Panc1 (cell line): ENCODE results near the gene IFT122. TPM values are rescaled to one million over a fixed set of nuclear protein-coding genes. Genes with fewer than 3 reads are reported as not detected.

ENCODE experiments used
- ATAC-seq: fragments of 200-7000 bp; cut with Tn5 transposase; 2 replicates; pipeline ENCODE4 v1.9.1; 2020; ENCODE audit warnings: mild to moderate bottlenecking, moderate library complexity
- BruUV-seq: library from RNA; stranded (reverse); fragments of 400-500 nt; replicated peaks from 2 replicates; lab custom pipeline; 2021; lab: Mats Ljungman, UMichigan
- CTCF ChIA-PET: fragments of 300-600 bp; sonication (Branson Sonifier 250); formaldehyde crosslinking; loops from one replicate; lab custom pipeline; 2022; ENCODE audit warnings: antibody characterized with exemption; lab: Charles Lee
- POLR2A ChIA-PET: fragments of 300-600 bp; sonication (Branson Sonifier 250); formaldehyde crosslinking; loops from one replicate; lab custom pipeline; 2022; ENCODE audit warnings: antibody characterized with exemption; lab: Charles Lee
- DNase-seq: peaks from one replicate; pipeline ENCODE4 v3.0.0-alpha.2; 2010; ENCODE audit warnings: low read depth, low spot score
- H3K27ac ChIP-seq: 2 replicates; pipeline ENCODE4 v1.5.1; 2011; ENCODE audit warnings: mild to moderate bottlenecking, low read length, inconsistent platforms
- H3K27me3 ChIP-seq: fragments of 200-500 bp; sonication (Bioruptor generic); 2 replicates; pipeline ENCODE4 v1.6.0; 2014; ENCODE audit warnings: low read length, inconsistent platforms; ENCODE audit not compliant: control insufficient read depth, insufficient read depth
- H3K36me3 ChIP-seq: fragments of 200-500 bp; sonication (Bioruptor generic); 2 replicates; pipeline ENCODE4 v1.5.1; 2014; ENCODE audit warnings: inconsistent platforms, mild to moderate bottlenecking, low read length, moderate library complexity; ENCODE audit not compliant: control insufficient read depth, insufficient read depth
- H3K4me1 ChIP-seq: 2 replicates; pipeline ENCODE4 v1.5.1; 2011; ENCODE audit warnings: inconsistent platforms, mild to moderate bottlenecking, low read length, moderate library complexity; ENCODE audit not compliant: control insufficient read depth, insufficient read depth
- H3K4me3 ChIP-seq, 2 experiments: 2 replicates each; pipeline ENCODE4 v1.5.1; 2011 to 2012; ENCODE audit warnings: low read depth in 2 of 2, low read length in 2 of 2, mild to moderate bottlenecking in 2 of 2, inconsistent platforms in 1 of 2, moderate library complexity in 1 of 2
- H3K9me3 ChIP-seq: fragments of 200-500 bp; sonication (Bioruptor generic); 2 replicates; pipeline ENCODE4 v1.5.1; 2014; ENCODE audit warnings: low read depth, mild to moderate bottlenecking, inconsistent platforms, low read length, moderate library complexity; ENCODE audit not compliant: control insufficient read depth, insufficient read depth
- CTCF ChIP-seq: fragments of 450-650 bp; IDR thresholded peaks from 2 replicates; pipeline ENCODE4 v1.5.1; 2017; ENCODE audit warnings: mild to moderate bottlenecking
- POLR2AphosphoS5 ChIP-seq: IDR thresholded peaks from 2 replicates; pipeline ENCODE4 v1.6.1; 2012; ENCODE audit warnings: mild to moderate bottlenecking, low read depth, low read length, moderate library complexity
- REST ChIP-seq, 2 experiments: IDR thresholded peaks; 2 replicates each; pipeline ENCODE4 v1.6.1; 2011 to 2012; ENCODE audit warnings: low read depth in 2 of 2, control low read depth in 1 of 2, low read length in 1 of 2, mild to moderate bottlenecking in 1 of 2, moderate library complexity in 1 of 2; ENCODE audit not compliant: insufficient read depth in 1 of 2
- SIN3A ChIP-seq: IDR thresholded peaks from 2 replicates; pipeline ENCODE4 v1.6.1; 2012; ENCODE audit warnings: low read depth, mild to moderate bottlenecking, low read length, moderate library complexity, borderline replicate concordance; ENCODE audit not compliant: insufficient read depth
- TCF7L2 ChIP-seq: IDR thresholded peaks from 2 replicates; pipeline ENCODE4 v1.6.1; 2011; ENCODE audit warnings: mild to moderate bottlenecking, low read depth, low read length, inconsistent platforms
- in situ Hi-C: cut with HindIII; loops from 2 replicates; pipeline ENCODE4 v1.10.0; 2016; ENCODE audit warnings: low sequenced_read_pairs, low pct_unique_long_range_greater_than_20kb
- intact Hi-C: fragments of 100-400 bp; cut with micrococcal nuclease; formaldehyde crosslinking; loops from one replicate; pipeline ENCODE4 v1.10.0; 2022; ENCODE audit not compliant: unreplicated experiment
- total RNA-seq: library from RNA; stranded (reverse); gene quantifications from one replicate; pipeline ENCODE4 v1.2.1, GENCODE V29; 2021; ENCODE audit not compliant: unreplicated experiment

Gene IFT122
- total RNA-seq, 1 experiment from 2014 or later, result 52.4 TPM

- TF ChIP-seq TCF7L2 (no peak), POLR2AphosphoS5 (no peak), CTCF (no peak), REST (IDR thresholded peaks at IDR 0.05; ENCODE audit: insufficient read depth in 1 of 2, low read depth in 2 of 2, low read length in 1 of 2) (no peak)
- Histone ChIP-seq H3K36me3 (no peaks in the 10 kb centered on the region), H3K4me1 (no peaks in the 10 kb centered on the region), H3K9me3 (no peaks in the 10 kb centered on the region), H3K4me3 (no peak overlapping the region), H3K27ac (no peak overlapping the region), H3K27me3 (no peaks in the 10 kb centered on the region)
- no TSS peak for BruUV-seq
- CTCF ChIA-PET, result no interaction called here
- intact Hi-C loops, result no loop called here
- ATAC-seq (no peak), DNase-seq (no peak)
- POLR2A ChIA-PET, result no interaction called here
- in situ Hi-C loops, result no loop called here
Observed at GRCh38 chr3:129512595-129512994, 72.6 kb downstream of the IFT122 start.

- POLR2A ChIA-PET, result no interaction called here
- Histone ChIP-seq H3K4me3 (no peak overlapping the region), H3K27me3 (no peaks in the 10 kb centered on the region), H3K4me1 (no peaks in the 10 kb centered on the region), H3K27ac (no peak overlapping the region), H3K9me3 (no peaks in the 10 kb centered on the region), H3K36me3 (no peaks in the 10 kb centered on the region)
- TF ChIP-seq CTCF (no peak), REST (IDR thresholded peaks at IDR 0.05; ENCODE audit: insufficient read depth in 1 of 2, low read depth in 2 of 2, low read length in 1 of 2) (no peak), SIN3A (no peak), TCF7L2 (no peak), POLR2AphosphoS5 (no peak)
- intact Hi-C loops (no loop called here), in situ Hi-C loops (no loop called here)
- DNase-seq (no peak), ATAC-seq (no peak)
- BruUV-seq, result no TSS peak
- CTCF ChIA-PET, result no interaction called here
Observed at GRCh38 chr3:129513705-129514104, 73.7 kb downstream of the IFT122 start.
